PFSK-1 (cell line): ENCODE data around the gene MEIOSIN.

Source experiments
- FOXP2 ChIP-seq: optimal IDR thresholded peaks from 2 replicates; pipeline ENCODE3; 2011; ENCODE audit warnings: borderline replicate concordance, control low read depth, inconsistent platforms; ENCODE audit not compliant: insufficient read depth; ENCODE audit errors: extremely low read length, extremely low read depth
- POLR2AphosphoS5 ChIP-seq: IDR thresholded peaks from 2 replicates; pipeline ENCODE4 v1.6.1; 2012; ENCODE audit warnings: low read depth, mild to moderate bottlenecking, control low read depth, low read length, moderate library complexity
- SIN3A ChIP-seq: IDR thresholded peaks from 2 replicates; pipeline ENCODE4 v1.6.1; 2012; ENCODE audit warnings: mild to moderate bottlenecking, low read length, moderate library complexity, borderline replicate concordance; ENCODE audit not compliant: insufficient read depth
- TAF1 ChIP-seq: IDR thresholded peaks from 2 replicates; pipeline ENCODE4 v1.6.1; 2012; ENCODE audit warnings: low read length, control low read depth, borderline replicate concordance; ENCODE audit not compliant: insufficient read depth
- TF ChIP-seq, protein P1 (sequence below), 2 experiments: IDR thresholded peaks; 2 replicates each; pipeline versions ENCODE4 v1.6.1 to v1.8.0; 2011 to 2012; ENCODE audit warnings: low read depth in 2 of 2, low read length in 2 of 2, control low read depth in 1 of 2, inconsistent platforms in 1 of 2, mild to moderate bottlenecking in 1 of 2, moderate library complexity in 1 of 2; ENCODE audit not compliant: insufficient read depth in 1 of 2

DNA sequence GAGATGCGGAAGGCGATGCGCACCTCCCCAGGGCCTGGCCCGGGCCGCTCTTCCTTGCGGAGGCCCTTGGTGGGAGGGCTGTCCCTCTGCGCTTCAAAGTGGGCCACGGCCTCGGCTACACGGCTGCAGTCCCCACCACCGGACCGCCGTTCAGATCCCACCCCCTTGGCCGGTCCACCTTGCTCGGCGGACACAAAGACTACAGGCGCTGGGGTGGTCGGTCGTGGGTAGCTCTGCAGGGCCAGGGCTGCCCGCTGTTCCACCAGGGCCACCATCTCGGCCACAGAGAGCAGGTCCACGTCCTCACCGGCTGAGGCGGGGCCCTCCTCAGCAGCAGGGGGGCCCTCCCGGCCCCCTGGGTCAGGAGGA is 20.6 kb upstream of the MEIOSIN start:
- TF ChIP-seq POLR2AphosphoS5 (no peak), SIN3A (no peak), TAF1 (no peak), FOXP2 (no peak)
- TF ChIP-seq, protein P1, sequence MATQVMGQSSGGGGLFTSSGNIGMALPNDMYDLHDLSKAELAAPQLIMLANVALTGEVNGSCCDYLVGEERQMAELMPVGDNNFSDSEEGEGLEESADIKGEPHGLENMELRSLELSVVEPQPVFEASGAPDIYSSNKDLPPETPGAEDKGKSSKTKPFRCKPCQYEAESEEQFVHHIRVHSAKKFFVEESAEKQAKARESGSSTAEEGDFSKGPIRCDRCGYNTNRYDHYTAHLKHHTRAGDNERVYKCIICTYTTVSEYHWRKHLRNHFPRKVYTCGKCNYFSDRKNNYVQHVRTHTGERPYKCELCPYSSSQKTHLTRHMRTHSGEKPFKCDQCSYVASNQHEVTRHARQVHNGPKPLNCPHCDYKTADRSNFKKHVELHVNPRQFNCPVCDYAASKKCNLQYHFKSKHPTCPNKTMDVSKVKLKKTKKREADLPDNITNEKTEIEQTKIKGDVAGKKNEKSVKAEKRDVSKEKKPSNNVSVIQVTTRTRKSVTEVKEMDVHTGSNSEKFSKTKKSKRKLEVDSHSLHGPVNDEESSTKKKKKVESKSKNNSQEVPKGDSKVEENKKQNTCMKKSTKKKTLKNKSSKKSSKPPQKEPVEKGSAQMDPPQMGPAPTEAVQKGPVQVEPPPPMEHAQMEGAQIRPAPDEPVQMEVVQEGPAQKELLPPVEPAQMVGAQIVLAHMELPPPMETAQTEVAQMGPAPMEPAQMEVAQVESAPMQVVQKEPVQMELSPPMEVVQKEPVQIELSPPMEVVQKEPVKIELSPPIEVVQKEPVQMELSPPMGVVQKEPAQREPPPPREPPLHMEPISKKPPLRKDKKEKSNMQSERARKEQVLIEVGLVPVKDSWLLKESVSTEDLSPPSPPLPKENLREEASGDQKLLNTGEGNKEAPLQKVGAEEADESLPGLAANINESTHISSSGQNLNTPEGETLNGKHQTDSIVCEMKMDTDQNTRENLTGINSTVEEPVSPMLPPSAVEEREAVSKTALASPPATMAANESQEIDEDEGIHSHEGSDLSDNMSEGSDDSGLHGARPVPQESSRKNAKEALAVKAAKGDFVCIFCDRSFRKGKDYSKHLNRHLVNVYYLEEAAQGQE (IDR thresholded peaks at IDR 0.05; ENCODE audit: insufficient read depth in 1 of 2, low read depth in 2 of 2, low read length in 2 of 2), result no peak
